Muscle layer of duodenum (tissue), 2 donors: Measurements from ENCODE around the gene TMEM184A.

ENCODE experiments used
- H3K27ac ChIP-seq: one replicate; pipeline ENCODE4 v1.7.0; 2013; ENCODE audit warnings: mild to moderate bottlenecking, low read length
- H3K27me3 ChIP-seq: one replicate; pipeline ENCODE4 v1.7.0; 2013; ENCODE audit warnings: low read depth, mild to moderate bottlenecking, control low read depth, low read length
- H3K36me3 ChIP-seq, 2 donors: one replicate each; pipeline ENCODE4 v1.7.0; 2013; ENCODE audit warnings: low read length in 2 of 2, control low read depth in 1 of 2, mild to moderate bottlenecking in 1 of 2; ENCODE audit not compliant: insufficient read depth in 2 of 2, control insufficient read depth in 1 of 2
- H3K4me1 ChIP-seq, 2 donors: one replicate each; pipeline ENCODE4 v1.7.0; 2013; ENCODE audit warnings: low read length in 2 of 2, mild to moderate bottlenecking in 2 of 2, control low read depth in 1 of 2, moderate library complexity in 1 of 2; ENCODE audit not compliant: insufficient read depth in 2 of 2, control insufficient read depth in 1 of 2
- H3K4me3 ChIP-seq, 2 donors: one replicate each; pipeline ENCODE4 v1.7.0; 2013; ENCODE audit warnings: low read length in 2 of 2, low read depth in 1 of 2, mild to moderate bottlenecking in 1 of 2
- H3K9me3 ChIP-seq, 2 donors: one replicate each; pipeline ENCODE4 v1.7.0; 2013; ENCODE audit warnings: low read length in 2 of 2, control low read depth in 1 of 2, mild to moderate bottlenecking in 1 of 2; ENCODE audit not compliant: control insufficient read depth in 1 of 2
- donor health status: healthy.

TMEM184A gene

GRCh38 chr7:1501487-1502270 is 54.3 kb downstream of the TMEM184A start:
- H3K4me1 ChIP-seq, result peaks cover 6 to 23% of the 10 kb centered on the region in 2 donors
- H3K9me3 ChIP-seq, result no peaks in the 10 kb centered on the region
- H3K27me3 ChIP-seq, result no peaks in the 10 kb centered on the region
- no peak overlapping the region for H3K4me3 ChIP-seq
- H3K36me3 ChIP-seq, result peaks cover 10 to 53% of the 10 kb centered on the region in 2 donors
- H3K27ac ChIP-seq, result no peak overlapping the region

GRCh38 chr7:1500064-1500807 is 55.8 kb downstream of the TMEM184A start:
- Histone ChIP-seq H3K36me3 (peaks cover 10 to 66% of the 10 kb centered on the region in 2 donors), H3K9me3 (no peaks in the 10 kb centered on the region), H3K4me1 (peaks cover 6 to 23% of the 10 kb centered on the region in 2 donors), H3K27me3 (no peaks in the 10 kb centered on the region), H3K4me3 (no peak overlapping the region), H3K27ac (no peak overlapping the region)

GRCh38 chr7:1499367-1500029 is 56.5 kb downstream of the TMEM184A start:
- H3K4me1 ChIP-seq, result peaks cover 6 to 23% of the 10 kb centered on the region in 2 donors
- no peaks in the 10 kb centered on the region for H3K9me3 ChIP-seq
- no peak overlapping the region for H3K27ac ChIP-seq
- H3K4me3 ChIP-seq, result no peak overlapping the region
- H3K27me3 ChIP-seq, result no peaks in the 10 kb centered on the region
- H3K36me3 ChIP-seq, result peaks cover 10 to 74% of the 10 kb centered on the region in 2 donors

- peaks cover 17 to 82% of the 10 kb centered on the region in 2 donors for H3K36me3 ChIP-seq
- no peaks in the 10 kb centered on the region for H3K27me3 ChIP-seq
- H3K4me1 ChIP-seq, result peaks cover 6 to 22% of the 10 kb centered on the region in 2 donors
- no peaks in the 10 kb centered on the region for H3K9me3 ChIP-seq
- no peak overlapping the region for H3K4me3 ChIP-seq
- H3K27ac ChIP-seq, result no peak overlapping the region
Observed at GRCh38 chr7:1498370-1499305, 57.4 kb downstream of the TMEM184A start.

- peaks cover 0 to 9% of the 10 kb centered on the region in 2 donors for H3K4me1 ChIP-seq
- H3K27me3 ChIP-seq, result no peaks in the 10 kb centered on the region
- H3K36me3 ChIP-seq, result peaks cover 17 to 90% of the 10 kb centered on the region in 2 donors
- H3K27ac ChIP-seq, result no peak overlapping the region
- no peak overlapping the region for H3K4me3 ChIP-seq
- no peaks in the 10 kb centered on the region for H3K9me3 ChIP-seq
Observed at GRCh38 chr7:1497293-1497927, 58.6 kb downstream of the TMEM184A start.

- no peaks in the 10 kb centered on the region for H3K27me3 ChIP-seq
- no peaks in the 10 kb centered on the region for H3K9me3 ChIP-seq
- H3K4me1 ChIP-seq, result peaks cover 0 to 3% of the 10 kb centered on the region in 2 donors
- H3K4me3 ChIP-seq, result no peak overlapping the region
- peaks cover 19 to 90% of the 10 kb centered on the region in 2 donors for H3K36me3 ChIP-seq
- no peak overlapping the region for H3K27ac ChIP-seq
Observed at GRCh38 chr7:1496531-1497292, 59.3 kb downstream of the TMEM184A start.

GRCh38 chr7:1495564-1496242 is 60.3 kb downstream of the TMEM184A start:
- Histone ChIP-seq H3K27ac (no peak overlapping the region), H3K4me1 (no peaks in the 10 kb centered on the region), H3K27me3 (no peaks in the 10 kb centered on the region), H3K9me3 (no peaks in the 10 kb centered on the region), H3K36me3 (peaks cover 20 to 92% of the 10 kb centered on the region in 2 donors), H3K4me3 (no peak overlapping the region)

GRCh38 chr7:1494866-1495563 is 61.0 kb downstream of the TMEM184A start:
- Histone ChIP-seq H3K27ac (no peak overlapping the region), H3K4me1 (no peaks in the 10 kb centered on the region), H3K27me3 (no peaks in the 10 kb centered on the region), H3K36me3 (peaks cover 23 to 92% of the 10 kb centered on the region in 2 donors), H3K4me3 (no peak overlapping the region), H3K9me3 (no peaks in the 10 kb centered on the region)

GRCh38 chr7:1494447-1494846 is 61.6 kb downstream of the TMEM184A start:
- no peaks in the 10 kb centered on the region for H3K9me3 ChIP-seq
- H3K27ac ChIP-seq, result no peak overlapping the region
- H3K27me3 ChIP-seq, result no peaks in the 10 kb centered on the region
- H3K4me1 ChIP-seq, result no peaks in the 10 kb centered on the region
- H3K4me3 ChIP-seq, result no peak overlapping the region
- peaks cover 23 to 92% of the 10 kb centered on the region in 2 donors for H3K36me3 ChIP-seq
